CD4-positive, CD25-positive, alpha-beta regulatory T cell (primary cell): ENCODE measurements around the gene PTPN9. TPM values are rescaled to one million over a fixed set of nuclear protein-coding genes. Genes with fewer than 3 reads are reported as not detected.
"Not testable (repeated sequence)": the region's sequence is repeated elsewhere in the genome, so short reads cannot be mapped to it uniquely, and the experiment has no call there.

Source experiments
- ATAC-seq, 2 donors: fragments of 150-1000 bp; cut with Tn5 transposase; one replicate each; pipeline ENCODE4 v1.10.0; 2021; ENCODE audit warnings: low read depth in 2 of 2, moderate number of reproducible peaks in 2 of 2, moderate library complexity in 1 of 2
- DNase-seq, 3 donors: peaks; one replicate each; pipeline versions ENCODE4 v3.0.0 to v3.0.0-alpha.2; 2012 to 2022; ENCODE audit warnings: mixed read lengths in 1 of 3
- H3K27ac ChIP-seq: one replicate; pipeline ENCODE4 v1.7.0; 2013; ENCODE audit warnings: mild to moderate bottlenecking, low read length; ENCODE audit not compliant: insufficient read depth, poor library complexity, severe bottlenecking
- H3K27me3 ChIP-seq: one replicate; pipeline ENCODE4 v1.7.0; 2013; ENCODE audit warnings: low read length; ENCODE audit not compliant: control insufficient read depth, insufficient read depth
- H3K36me3 ChIP-seq: one replicate; pipeline ENCODE4 v1.7.0; 2013; ENCODE audit warnings: mild to moderate bottlenecking, low read length, moderate library complexity; ENCODE audit not compliant: control insufficient read depth, insufficient read depth
- H3K4me1 ChIP-seq: 2 replicates; pipeline ENCODE4 v1.7.0; 2013; ENCODE audit warnings: mild to moderate bottlenecking, low read length; ENCODE audit not compliant: insufficient read depth, control insufficient read depth, poor library complexity, severe bottlenecking
- H3K4me3 ChIP-seq: one replicate; pipeline ENCODE4 v1.7.0; 2013; ENCODE audit warnings: low read depth, mild to moderate bottlenecking, low read length, moderate library complexity
- H3K9me3 ChIP-seq, 2 experiments: 1 replicate in 1 of 2; 2 replicates in 1 of 2; pipeline ENCODE4 v1.7.0; 2013; ENCODE audit warnings: low read length in 2 of 2, mild to moderate bottlenecking in 1 of 2, moderate library complexity in 1 of 2; ENCODE audit not compliant: control insufficient read depth in 2 of 2
- H3K27ac Mint-ChIP-seq, 3 donors: one replicate each; pipeline ENCODE4 v1.8.0; 2020 to 2022; ENCODE audit warnings: mild to moderate bottlenecking in 3 of 3, mixed read lengths in 3 of 3, moderate library complexity in 2 of 3
- H3K27me3 Mint-ChIP-seq: one replicate; pipeline ENCODE4 v1.8.0; 2022; ENCODE audit warnings: mild to moderate bottlenecking, mixed read lengths
- H3K36me3 Mint-ChIP-seq: one replicate; pipeline ENCODE4 v1.8.0; 2020; ENCODE audit warnings: mixed read lengths
- H3K4me1 Mint-ChIP-seq, 4 donors: one replicate each; pipeline ENCODE4 v1.8.0; 2020 to 2022; ENCODE audit warnings: mixed read lengths in 4 of 4, mild to moderate bottlenecking in 1 of 4
- H3K4me3 Mint-ChIP-seq, 4 donors: one replicate each; pipeline ENCODE4 v1.8.0; 2020 to 2022; ENCODE audit warnings: mild to moderate bottlenecking in 4 of 4, mixed read lengths in 4 of 4, moderate library complexity in 3 of 4
- H3K9me3 Mint-ChIP-seq, 7 donors: one replicate each; pipeline ENCODE4 v1.8.0; 2020 to 2022; ENCODE audit warnings: mixed read lengths in 7 of 7, mild to moderate bottlenecking in 3 of 7, moderate library complexity in 2 of 7
- polyA plus RNA-seq, 4 donors: library from polyadenylated mRNA; unstranded; fragments of 300-500 nt; fragmentation: Illumina TruSeq; gene quantifications; one replicate each; pipeline ENCODE4 v1.2.3, GENCODE V29; 2021
- total RNA-seq: library from RNA; stranded (reverse); gene quantifications from one replicate; pipeline ENCODE4 v1.2.3, GENCODE V29; 2022

Gene PTPN9
- total and polyA plus RNA-seq, 5 donors from 2014 or later: 18.3 to 29.8 (median 24.4) TPM

DNA sequence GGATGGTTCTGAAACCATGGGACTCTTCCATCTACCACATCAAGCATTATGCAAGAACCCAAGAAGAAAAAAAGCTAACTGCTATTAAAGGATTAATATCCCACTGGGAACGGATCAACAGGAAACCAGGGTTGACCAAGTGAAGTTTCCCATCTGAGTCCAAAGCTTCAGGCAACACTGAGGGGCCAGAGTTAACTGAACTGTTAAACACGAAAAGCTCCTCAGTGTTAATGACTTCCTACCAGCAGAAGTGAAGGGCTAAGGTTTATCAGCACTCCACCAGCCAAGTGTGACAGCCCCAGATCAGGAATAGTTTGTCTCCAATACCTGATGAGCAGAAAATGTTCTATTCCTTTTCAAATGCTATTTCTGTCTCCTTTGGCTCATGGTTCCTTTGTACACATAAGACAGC, 36.7 kb downstream of the PTPN9 start:
- no peak overlapping the region for H3K27ac ChIP-seq
- peaks cover 24 to 42% (median 35%) of the 10 kb centered on the region in 4 donors for H3K4me1 Mint-ChIP-seq
- H3K36me3 Mint-ChIP-seq: peaks cover 14% of the 10 kb centered on the region
- H3K27me3 ChIP-seq: no peaks in the 10 kb centered on the region
- H3K4me3 Mint-ChIP-seq: no peak overlapping the region
- no peak overlapping the region for H3K4me3 ChIP-seq
- H3K36me3 ChIP-seq: peaks cover 4% of the 10 kb centered on the region
- peak overlapping the region in 1 of 3 donors; percentile 7 for H3K27ac Mint-ChIP-seq
- H3K9me3 Mint-ChIP-seq: no peaks in the 10 kb centered on the region
- ATAC-seq (no peak), DNase-seq (no peak)
- no peaks in the 10 kb centered on the region for H3K4me1 ChIP-seq
- no peaks in the 10 kb centered on the region for H3K9me3 ChIP-seq
- no peaks in the 10 kb centered on the region for H3K27me3 Mint-ChIP-seq

DNA sequence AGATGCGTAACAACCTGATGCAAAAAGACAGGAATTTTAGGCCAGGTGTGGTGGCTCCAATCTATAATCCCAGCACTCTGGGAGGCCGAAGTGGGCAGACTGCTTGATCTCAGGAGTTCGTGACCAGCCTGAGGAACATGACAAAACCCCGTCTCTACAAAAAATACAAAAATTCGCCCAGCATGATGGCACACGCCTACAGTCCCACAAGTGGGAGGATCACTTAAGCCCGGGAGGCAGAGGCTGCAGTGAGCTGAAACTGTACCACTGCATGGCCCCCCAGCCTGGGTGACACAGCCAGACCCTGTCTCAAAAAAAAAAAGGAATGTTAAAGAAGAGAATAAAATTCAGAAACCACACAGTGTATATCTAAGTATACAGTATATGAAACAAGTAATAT, 40.7 kb downstream of the PTPN9 start:
- H3K4me1 ChIP-seq: no peaks in the 10 kb centered on the region
- H3K4me1 Mint-ChIP-seq: peaks cover 22 to 35% (median 34%) of the 10 kb centered on the region in 4 donors
- H3K9me3 Mint-ChIP-seq: no peaks in the 10 kb centered on the region
- H3K9me3 ChIP-seq: no peaks in the 10 kb centered on the region
- H3K27ac ChIP-seq: no peak overlapping the region
- no peaks in the 10 kb centered on the region for H3K27me3 Mint-ChIP-seq
- no peaks in the 10 kb centered on the region for H3K27me3 ChIP-seq
- H3K36me3 Mint-ChIP-seq: peaks cover 18% of the 10 kb centered on the region
- no peak for DNase-seq
- ATAC-seq: no peak
- H3K4me3 ChIP-seq: no peak overlapping the region
- peaks cover 4% of the 10 kb centered on the region for H3K36me3 ChIP-seq
- H3K27ac Mint-ChIP-seq: peak overlapping the region in 2 of 3 donors; percentile 45 to 51
- no peak overlapping the region for H3K4me3 Mint-ChIP-seq

DNA sequence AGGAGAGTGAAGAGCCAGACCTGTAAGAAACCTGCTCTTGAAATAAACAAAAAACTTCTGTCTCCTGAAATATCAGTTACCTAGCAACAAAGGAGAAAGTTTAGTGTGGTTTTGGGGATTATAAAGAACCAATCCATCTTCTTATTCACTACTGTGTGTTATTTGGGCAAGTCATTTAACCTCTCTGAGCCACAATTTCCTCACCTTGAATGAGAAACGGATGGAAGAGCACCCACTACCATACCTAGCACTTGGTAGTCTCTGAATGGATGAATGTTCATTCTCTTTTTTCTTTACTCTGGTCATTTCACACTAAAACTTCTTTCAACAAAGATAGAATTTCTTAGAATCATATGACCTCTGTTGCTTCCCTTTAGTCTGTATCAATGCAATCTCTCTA, 45.2 kb downstream of the PTPN9 start:
- Histone ChIP-seq H3K9me3 (no peaks in the 10 kb centered on the region), H3K27me3 (no peaks in the 10 kb centered on the region), H3K4me1 (no peaks in the 10 kb centered on the region), H3K27ac (no peak overlapping the region), H3K36me3 (no peaks in the 10 kb centered on the region), H3K4me3 (no peak overlapping the region)
- ATAC-seq: no peak
- Mint-ChIP-seq H3K27ac (peak overlapping the region; percentile 32 to 86 (median 66)), H3K36me3 (peaks cover 26% of the 10 kb centered on the region), H3K9me3 (no peaks in the 10 kb centered on the region), H3K4me3 (no peak overlapping the region), H3K27me3 (no peaks in the 10 kb centered on the region), H3K4me1 (peaks cover 12 to 40% (median 33%) of the 10 kb centered on the region in 4 donors)
- DNase-seq: no peak

DNA sequence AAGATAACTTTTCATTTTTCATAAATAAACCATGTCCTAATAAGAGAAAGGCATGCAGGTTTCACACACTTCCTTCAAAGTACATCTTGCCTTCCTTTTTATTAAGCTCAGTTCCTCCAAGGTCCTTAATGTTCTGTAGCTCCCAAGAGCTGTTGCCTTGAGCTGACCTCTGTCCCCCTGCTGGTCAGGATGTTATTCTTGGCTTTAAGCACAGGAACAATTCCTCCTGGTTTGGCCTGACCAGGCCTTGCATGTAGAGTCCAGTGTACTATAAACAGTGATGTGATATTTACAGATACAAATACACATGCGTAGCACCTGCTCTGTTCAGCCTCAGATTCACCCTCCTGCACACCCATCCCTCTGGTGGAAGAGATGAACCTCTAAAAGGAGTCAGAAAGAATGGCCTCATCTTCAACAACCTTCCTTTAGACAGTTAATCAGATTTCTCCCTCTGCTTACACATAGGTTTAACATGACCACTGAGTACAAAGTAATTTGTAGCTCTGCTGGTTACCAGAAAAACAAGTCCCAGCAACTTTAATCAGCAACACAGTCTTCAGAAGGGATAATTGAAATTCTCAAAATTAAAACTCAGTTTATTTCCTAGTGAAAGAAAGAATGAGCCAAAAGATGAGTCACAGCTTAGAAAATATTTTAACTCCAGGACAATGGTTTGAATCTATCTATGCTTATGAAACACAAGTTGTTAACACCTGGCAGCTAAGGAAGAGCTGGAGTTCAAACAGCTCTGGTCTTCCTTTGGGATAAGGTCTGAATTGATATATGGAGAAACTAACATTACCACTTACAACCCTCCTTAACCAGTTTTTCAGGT, 46.5 kb downstream of the PTPN9 start:
- Histone ChIP-seq H3K27me3 (no peaks in the 10 kb centered on the region), H3K4me1 (no peaks in the 10 kb centered on the region), H3K27ac (no peak overlapping the region), H3K4me3 (no peak overlapping the region), H3K36me3 (no peaks in the 10 kb centered on the region), H3K9me3 (no peaks in the 10 kb centered on the region)
- no peak overlapping the region for H3K4me3 Mint-ChIP-seq
- ATAC-seq (no peak), DNase-seq (peak in 1 of 3 donors; percentile 13)
- H3K4me1 Mint-ChIP-seq: peaks cover 9 to 32% (median 25%) of the 10 kb centered on the region in 4 donors
- H3K27me3 Mint-ChIP-seq: no peaks in the 10 kb centered on the region
- peaks cover 17% of the 10 kb centered on the region for H3K36me3 Mint-ChIP-seq
- H3K9me3 Mint-ChIP-seq: no peaks in the 10 kb centered on the region
- H3K27ac Mint-ChIP-seq: peak overlapping the region in 2 of 3 donors; percentile 32 to 86

DNA sequence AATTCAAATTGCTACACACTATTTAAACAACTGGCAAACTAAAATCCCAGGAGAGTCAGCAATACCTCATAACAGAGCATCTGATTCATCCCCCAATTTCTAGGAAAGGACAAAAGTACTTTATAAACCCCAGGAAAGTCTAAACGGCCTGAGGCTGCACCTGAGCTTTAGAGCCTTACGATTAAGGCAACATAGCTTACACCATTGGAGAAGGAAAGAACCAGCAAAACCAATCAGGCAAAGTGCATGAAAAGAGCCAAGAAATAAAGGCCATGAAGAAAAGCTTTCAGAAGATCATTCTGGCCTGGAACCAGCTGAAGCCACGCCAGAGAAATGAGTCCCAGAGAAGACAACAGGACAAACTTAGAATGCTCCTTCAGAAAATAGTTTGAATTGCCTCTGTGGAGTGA, 48.1 kb downstream of the PTPN9 start:
- Histone ChIP-seq H3K4me3 (no peak overlapping the region), H3K9me3 (no peaks in the 10 kb centered on the region), H3K36me3 (peaks cover 11% of the 10 kb centered on the region), H3K27me3 (no peaks in the 10 kb centered on the region), H3K4me1 (no peaks in the 10 kb centered on the region), H3K27ac (peak overlapping the region; percentile 5)
- H3K36me3 Mint-ChIP-seq: peaks cover 22% of the 10 kb centered on the region
- ATAC-seq (no peak), DNase-seq (peak in 1 of 3 donors; percentile 16)
- H3K27ac Mint-ChIP-seq: peak overlapping the region in 1 of 3 donors; percentile 32
- H3K27me3 Mint-ChIP-seq: no peaks in the 10 kb centered on the region
- peaks cover 11 to 30% (median 22%) of the 10 kb centered on the region in 4 donors for H3K4me1 Mint-ChIP-seq
- H3K9me3 Mint-ChIP-seq: no peaks in the 10 kb centered on the region
- no peak overlapping the region for H3K4me3 Mint-ChIP-seq

DNA sequence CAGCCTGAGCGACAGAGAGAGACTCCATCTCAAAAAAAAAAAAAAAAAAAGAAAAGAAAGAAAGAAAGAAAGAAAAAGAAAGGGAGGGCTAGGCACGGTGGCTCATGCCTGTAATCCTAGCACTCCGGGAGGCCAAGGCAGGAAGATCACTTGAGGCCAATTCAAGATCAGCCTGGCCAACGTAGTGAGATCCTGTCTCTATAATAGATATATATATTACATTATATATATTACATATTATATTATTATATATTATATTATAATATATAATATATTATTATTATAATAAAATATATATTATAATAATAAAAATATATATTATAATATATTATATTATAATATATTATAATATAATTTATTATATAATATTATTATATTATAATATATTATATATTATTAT, 48.9 kb downstream of the PTPN9 start:
- H3K36me3 ChIP-seq: peaks cover 15% of the 10 kb centered on the region
- no peak overlapping the region for H3K27ac ChIP-seq
- ATAC-seq (no peak), DNase-seq (no peak)
- H3K4me3 ChIP-seq: no peak overlapping the region
- no peaks in the 10 kb centered on the region for H3K4me1 ChIP-seq
- Mint-ChIP-seq H3K4me3 (no peak overlapping the region), H3K4me1 (peaks cover 4 to 28% (median 22%) of the 10 kb centered on the region in 4 donors), H3K36me3 (peaks cover 20% of the 10 kb centered on the region), H3K9me3 (no peaks in the 10 kb centered on the region), H3K27me3 (no peaks in the 10 kb centered on the region), H3K27ac (no peak overlapping the region)
- no peaks in the 10 kb centered on the region for H3K27me3 ChIP-seq
- H3K9me3 ChIP-seq: no peaks in the 10 kb centered on the region

DNA sequence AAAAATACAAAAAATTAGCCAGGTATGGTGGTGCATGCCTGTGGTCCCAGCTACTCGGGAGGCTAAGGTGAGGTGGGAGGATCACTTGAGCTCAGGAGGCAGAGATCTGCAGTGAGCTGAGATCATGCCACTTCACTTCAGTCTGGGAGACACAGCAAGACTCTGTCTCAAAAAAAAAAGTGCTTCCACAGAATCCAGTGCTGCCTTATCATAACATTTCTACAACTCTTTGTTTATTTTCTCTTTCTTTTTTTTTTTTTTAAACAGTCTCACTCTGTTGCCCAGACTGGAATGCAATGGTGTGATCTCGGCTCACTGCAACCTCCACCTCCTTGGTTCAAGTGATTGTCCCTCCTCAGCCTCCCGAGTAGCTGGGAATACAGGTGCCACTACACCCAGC, 53.4 kb downstream of the PTPN9 start:
- not testable (repeated sequence) for H3K9me3 ChIP-seq, H3K4me3 Mint-ChIP-seq, H3K4me1 ChIP-seq, H3K27me3 ChIP-seq, H3K27ac ChIP-seq, H3K27me3 Mint-ChIP-seq, H3K4me1 Mint-ChIP-seq, ATAC-seq, DNase-seq, H3K9me3 Mint-ChIP-seq, H3K27ac Mint-ChIP-seq, H3K4me3 ChIP-seq
- H3K36me3 Mint-ChIP-seq: peaks cover 38% of the 10 kb centered on the region
- peaks cover 39% of the 10 kb centered on the region for H3K36me3 ChIP-seq

DNA sequence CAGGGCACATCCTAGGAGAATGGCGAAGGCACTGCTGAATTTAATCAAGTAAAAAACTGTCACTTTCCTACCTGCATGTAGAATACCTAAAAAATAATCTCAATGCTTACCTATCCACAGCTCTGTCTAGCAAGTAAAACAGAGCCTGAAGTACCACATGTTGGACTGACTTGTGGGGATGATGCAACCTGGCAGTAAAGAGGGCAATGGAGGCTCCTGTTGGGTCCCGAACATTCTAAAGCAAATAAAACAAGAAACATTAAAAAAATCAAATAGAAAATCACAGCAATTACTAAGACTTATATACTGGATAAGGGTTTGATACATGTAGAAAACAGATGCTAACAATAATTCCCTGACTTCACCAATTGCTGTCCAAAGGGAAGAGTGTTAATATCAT, 56.1 kb downstream of the PTPN9 start:
- DNase-seq (no peak), ATAC-seq (no peak)
- no peak overlapping the region for H3K4me3 ChIP-seq
- H3K4me1 Mint-ChIP-seq: peaks cover 0 to 4% (median 2%) of the 10 kb centered on the region in 4 donors
- H3K9me3 Mint-ChIP-seq: no peaks in the 10 kb centered on the region
- peaks cover 44% of the 10 kb centered on the region for H3K36me3 Mint-ChIP-seq
- H3K4me1 ChIP-seq: no peaks in the 10 kb centered on the region
- H3K36me3 ChIP-seq: peaks cover 57% of the 10 kb centered on the region
- H3K27me3 Mint-ChIP-seq: no peaks in the 10 kb centered on the region
- no peaks in the 10 kb centered on the region for H3K27me3 ChIP-seq
- no peaks in the 10 kb centered on the region for H3K9me3 ChIP-seq
- H3K27ac Mint-ChIP-seq: peak overlapping the region in 1 of 3 donors; percentile 76
- no peak overlapping the region for H3K4me3 Mint-ChIP-seq
- no peak overlapping the region for H3K27ac ChIP-seq
